HG03095 (cell line): ENCODE measurements around the gene URAD.
"Not testable (repeated sequence)": the region's sequence is repeated elsewhere in the genome, so short reads cannot be mapped to it uniquely, and the experiment has no call there.

Source experiments
- ATAC-seq: cut with Tn5 transposase; IDR thresholded peaks from one replicate; pipeline ENCODE4 v1.9.1; 2021; ENCODE audit warnings: moderate library complexity; ENCODE audit not compliant: unreplicated experiment

URAD gene

DNA sequence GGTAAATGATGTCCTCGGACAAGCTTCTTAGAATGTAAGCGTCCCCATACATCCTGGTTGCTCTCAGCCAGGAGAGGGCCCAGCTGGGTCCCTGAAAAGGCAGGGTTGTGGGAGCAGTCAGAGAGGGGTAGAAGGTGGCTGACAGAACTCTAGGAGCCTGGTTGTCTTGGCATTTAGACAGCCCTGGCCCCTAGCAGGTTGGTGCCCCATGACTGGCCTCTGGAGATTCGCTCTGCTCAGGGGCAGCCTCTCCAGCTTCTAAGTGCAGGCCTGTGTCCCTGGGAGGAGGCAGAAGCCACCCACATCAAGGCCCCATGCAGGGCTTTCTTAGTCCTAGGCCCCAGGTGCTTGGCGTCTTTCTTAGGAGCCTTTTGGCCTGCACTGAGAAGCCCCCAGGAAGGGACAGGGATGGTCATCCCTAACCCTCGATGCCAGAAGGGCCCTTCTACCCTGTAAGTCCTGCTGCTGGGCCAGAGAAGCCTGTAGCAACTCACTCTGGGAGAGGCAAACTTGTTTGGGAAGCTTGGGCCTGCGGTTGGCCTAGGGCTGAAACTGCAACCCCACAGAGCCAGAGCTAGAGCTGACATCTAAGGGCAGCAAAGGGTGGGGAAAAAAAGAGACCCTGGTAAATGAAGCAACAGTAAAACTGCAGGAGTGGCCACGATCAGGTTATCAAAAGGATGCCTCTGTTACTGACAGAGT is 16.6 kb downstream of the URAD start:
- no peak for ATAC-seq

DNA sequence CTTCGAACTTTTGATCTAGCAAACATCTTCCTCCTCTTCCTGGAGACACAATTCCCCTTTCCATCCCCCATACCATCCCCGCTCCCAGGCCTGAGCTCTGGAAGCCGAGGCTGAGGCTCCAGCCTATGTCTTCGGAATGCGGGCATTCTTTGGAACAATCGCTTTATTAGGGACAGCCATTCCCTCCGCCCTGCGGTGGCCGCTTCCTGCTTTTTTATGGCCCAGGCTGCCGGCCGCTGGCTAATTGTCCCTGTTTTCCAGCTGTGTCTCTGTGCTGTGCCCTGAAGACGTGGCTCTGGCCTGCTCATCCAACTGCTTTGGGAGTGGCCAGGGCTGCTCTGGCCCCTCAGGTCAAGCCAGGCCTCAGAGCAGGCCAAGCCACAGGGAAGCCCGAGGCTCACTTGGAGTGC is 17.3 kb downstream of the URAD start:
- ATAC-seq: no peak

DNA sequence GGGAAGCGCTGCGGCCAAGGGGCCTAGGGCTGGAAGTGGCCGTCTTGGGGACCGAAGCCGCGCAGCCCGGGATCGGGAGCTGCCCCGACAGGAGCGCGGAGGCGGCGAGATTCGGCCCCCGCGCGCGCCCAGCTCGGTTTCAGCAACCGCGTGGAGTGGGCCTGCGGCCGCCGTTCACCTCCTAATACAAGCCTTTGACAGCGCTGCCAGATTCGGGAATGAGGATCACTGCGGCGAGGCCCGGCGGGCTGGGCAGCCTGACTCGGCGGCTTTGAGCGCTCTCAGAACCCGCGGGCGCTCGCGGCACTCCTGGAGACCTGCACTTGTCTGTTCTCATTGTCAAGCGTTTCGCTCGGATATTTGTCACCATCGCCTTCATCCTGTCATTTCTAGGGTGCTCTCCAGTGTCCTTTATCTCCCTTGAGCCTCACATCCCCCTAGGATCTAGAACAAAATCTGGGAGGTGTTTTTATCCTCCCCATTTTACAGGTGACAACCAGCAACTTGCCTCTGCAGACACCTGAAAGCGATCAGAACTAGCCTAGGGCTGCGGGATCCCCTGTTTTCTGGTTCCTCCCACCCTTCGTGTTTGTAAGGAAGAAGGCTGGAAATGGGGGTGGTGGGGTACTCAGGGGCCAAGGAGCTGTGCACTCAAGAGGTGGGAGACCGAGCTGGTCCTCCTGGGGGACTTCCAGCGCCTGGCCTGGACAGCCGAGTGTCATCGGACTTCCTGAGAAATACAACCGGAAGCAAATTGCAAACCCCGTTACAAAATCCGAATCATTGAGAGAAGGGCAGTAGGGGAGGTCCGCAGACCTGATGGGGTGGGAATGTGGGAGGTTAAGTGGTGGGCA is 17.9 kb downstream of the URAD start:
- ATAC-seq: no peak

DNA sequence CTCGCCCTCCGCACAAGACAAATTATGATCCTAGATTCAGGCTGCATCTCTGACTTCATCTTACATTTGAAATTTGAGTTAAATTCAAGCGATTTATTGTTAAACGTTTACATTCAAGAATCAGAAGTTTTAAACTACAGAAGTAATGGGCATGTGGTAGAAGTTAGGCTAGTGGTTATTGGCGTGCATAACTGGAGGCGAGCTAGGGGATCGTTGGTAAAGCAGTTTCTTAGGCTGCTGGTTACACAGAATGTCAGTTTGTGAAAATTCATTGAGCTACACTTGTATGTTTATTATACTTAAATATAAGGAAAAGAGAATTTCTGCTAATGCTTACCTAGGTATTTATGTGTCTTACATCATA is 18.6 kb downstream of the URAD start:
- ATAC-seq: no peak

DNA sequence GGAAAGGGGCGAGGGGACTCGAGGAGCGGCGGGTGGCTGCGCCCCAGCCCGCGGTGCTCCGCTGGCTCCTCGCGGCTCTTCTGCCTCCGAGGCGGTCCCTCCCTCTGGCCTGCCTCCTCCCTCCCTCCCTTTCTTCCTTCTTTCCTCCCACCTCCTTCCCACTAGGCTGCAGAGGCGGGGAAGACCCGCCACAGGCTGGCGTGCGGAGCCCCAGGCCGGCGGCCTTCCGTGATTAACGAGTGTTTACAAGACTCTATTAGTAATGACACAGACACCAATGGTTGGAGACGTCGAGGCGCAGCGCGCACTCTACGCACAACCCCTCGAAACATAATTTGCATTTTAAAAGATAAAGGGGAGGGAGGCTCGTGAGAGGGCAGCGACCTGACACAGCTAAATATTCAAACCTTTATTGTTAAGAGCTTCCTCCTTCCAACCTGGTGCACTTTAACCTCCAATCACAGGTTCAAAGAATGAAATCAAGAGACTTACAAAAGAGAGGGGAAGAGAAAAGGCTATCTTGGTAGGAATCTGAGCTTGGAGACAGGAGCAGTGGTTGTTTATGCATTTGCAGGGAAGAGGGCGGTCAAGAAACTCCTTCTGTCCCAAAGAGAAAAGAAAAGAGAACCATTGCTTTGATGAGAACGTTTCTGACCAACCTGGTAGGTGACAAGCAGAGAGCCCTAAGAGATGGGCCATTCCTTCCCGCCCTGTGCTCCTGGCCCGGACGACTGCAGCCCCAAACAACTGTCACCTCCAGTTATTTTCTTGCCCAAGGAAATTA is 19.2 kb downstream of the URAD start, which contains the start of gene CDX2:
CDX2 (minus strand) TSS at position 234 of the 784 bp plus-strand sequence. CDS start 309 bp downstream, outside the sequence.
- no peak for ATAC-seq

DNA sequence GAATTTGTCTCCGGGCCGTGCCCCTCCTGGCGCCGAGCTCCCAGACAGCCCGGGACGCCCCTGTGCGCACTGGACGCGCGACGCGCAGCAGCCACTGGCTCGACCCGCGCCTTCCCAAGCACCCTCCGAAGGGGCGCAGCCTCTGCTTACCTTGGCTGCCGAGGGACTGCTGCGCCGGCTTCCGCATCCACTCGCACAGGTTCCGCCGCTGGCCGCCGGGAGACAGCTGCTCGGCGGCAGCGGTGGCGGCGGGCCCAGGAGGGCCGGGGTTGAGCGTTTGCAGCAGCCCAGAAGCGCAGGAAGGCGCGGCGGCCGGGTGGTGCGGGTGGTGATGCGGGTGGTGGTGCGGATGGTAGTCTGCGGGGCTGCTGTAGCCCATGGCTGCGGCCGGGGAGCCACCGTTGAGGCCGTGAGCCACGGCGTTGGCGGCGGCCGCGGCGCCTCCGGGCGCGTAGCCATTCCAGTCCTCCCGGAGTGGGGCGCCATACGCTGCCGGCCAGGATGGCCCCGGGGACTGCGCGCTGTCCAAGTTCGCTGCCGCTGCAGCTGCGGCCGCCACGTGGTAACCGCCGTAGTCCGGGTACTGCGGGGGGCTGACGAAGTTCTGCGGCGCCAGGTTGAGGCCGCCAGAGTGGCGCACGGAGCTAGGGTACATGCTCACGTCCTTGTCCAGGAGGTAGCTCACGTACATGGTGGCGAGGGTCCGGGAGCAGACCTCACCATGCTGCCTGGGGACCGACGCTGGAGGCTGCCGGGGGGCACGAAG is 20.0 kb downstream of the URAD start:
- no peak for ATAC-seq

DNA sequence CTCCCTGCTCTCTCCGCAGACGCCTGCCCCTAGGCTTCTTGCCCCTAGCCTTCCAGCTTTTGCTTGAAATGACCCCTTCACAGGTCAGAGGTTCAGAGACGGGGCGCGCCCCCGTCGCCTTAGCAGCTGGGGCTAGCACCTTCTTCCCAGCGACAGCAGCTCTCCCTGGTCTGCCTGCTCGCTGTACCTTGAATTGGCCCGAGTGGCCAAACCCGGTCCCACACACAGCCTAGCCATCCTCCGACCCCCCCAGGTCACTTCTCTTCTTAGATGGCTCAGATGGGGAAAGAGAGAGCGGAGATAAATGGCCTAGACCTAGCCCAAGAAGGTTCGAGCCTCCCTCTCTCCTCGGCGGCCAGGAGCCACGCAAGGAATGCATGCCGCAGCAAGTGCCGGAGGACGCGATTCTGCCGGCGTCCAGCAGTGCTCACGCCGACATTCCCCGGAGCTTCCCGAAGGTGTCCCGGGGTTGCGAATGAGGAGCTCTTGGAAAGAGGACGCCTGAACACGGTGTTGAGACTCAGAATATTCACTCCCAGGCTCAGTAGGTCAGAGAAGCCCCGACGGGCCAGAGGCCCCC is 20.7 kb downstream of the URAD start:
- no peak for ATAC-seq

DNA sequence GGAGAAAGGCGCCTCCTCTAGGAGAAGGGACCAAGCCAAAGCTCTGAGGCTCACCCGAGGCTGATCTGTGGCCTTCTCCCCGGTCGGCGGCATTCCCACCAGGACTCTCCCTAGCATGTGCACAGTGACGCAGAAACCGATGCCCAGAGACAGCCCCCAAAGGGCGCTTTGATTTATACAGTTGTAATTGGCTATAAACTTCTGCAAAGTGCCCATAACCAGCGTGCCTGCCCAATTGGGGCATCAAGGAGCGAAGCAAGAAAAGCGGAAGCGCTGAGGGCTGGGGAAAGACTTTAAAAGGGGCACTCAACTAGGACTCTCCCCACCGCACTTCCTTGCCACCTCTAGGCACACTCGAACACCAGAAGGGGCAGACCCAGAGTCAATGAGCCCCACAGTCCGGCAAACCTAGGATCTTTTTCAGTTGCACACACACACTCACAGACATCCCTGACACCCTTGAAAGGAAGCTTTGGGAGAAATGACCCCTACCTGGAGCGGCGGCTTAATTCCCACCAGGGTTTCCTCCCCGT is 21.2 kb downstream of the URAD start:
- no peak for ATAC-seq

DNA sequence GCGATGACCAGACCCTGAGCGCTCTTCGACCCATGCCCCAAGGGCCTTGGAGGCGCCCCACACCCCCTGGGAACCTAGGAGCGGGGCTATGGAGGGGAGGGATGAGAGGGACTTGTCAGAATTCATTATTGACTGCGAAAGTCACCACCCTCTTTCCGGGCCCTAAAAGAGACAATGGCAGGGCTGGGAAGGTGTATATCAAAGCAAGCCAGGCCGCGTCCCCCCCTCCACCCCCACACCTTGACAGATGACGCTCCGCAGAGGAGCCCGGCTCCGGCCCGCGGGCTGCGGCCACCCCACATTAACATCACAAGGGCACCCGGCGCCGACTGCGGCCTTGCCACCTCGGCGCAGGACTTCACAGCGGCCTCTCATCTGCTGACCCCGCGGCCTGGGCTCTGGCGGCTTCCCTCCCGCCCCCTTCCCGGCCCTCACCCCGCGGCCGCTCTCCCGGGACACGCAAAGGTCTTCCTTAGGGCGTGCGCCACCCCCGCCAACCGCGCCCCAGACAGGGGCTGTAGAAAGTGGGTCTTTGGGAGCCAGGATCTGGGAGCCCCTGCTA is 21.8 kb downstream of the URAD start:
- ATAC-seq: no peak

DNA sequence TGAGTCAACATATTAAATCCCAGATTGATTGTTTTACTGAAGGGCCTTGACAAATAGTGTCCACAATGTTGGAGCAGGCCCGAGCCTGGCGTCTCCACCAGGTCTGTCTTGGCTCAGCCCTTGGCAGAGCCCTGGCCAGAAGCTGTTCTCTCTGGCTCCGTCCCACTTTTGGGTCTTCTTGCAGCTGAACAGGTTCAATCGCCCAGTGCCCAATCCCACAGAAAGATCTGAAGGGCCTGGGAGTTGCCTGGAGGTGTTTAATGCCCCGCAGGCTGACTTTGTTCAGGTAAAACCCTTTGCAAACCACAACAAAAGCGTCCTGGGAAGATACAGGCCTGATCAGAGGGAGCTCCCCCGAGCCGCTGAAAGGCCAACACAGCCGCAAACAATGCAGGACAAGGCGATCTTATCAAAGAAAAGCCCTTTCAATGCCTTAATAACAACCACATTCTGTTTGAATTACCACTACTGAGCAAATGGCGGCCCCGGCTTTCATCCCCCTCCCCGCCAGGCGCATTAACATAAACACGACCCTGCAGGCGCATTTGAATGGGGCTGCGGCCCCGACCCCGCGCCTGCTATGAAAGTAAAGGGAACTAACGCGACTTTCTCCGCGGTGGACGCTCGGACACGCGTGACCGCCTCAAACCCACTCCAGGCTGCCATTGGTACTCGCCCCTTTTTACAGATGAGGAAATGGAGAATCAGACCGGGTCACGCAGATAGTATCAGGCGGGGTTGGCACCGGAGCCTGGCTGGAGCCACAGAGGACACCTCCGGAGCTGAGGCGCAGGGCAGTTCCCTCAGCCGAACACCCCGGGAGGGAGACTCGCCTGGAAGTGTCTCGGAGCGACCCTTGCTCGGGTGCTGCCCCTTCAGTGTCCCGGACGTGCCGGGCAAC is 22.5 kb downstream of the URAD start:
- ATAC-seq: no peak

DNA sequence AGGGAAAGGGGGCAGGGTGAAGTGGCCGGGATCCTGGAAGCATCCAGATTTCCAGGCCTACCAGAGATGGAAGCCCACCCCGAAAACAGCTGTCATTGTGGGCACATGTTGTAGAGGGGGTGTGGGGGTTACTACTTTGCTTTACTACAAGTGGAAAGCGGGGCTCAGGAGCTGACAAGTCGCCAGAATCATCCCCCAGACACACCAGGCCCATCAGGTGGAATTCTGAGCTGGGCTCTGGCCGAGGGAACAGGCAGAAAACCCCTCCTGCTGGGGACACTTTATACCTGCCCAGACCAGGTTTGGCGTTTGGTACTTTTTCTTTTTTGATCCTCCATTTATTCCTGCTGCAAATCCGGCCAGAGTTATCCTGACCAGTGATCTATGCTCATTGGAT is 23.2 kb downstream of the URAD start:
- ATAC-seq: no peak

DNA sequence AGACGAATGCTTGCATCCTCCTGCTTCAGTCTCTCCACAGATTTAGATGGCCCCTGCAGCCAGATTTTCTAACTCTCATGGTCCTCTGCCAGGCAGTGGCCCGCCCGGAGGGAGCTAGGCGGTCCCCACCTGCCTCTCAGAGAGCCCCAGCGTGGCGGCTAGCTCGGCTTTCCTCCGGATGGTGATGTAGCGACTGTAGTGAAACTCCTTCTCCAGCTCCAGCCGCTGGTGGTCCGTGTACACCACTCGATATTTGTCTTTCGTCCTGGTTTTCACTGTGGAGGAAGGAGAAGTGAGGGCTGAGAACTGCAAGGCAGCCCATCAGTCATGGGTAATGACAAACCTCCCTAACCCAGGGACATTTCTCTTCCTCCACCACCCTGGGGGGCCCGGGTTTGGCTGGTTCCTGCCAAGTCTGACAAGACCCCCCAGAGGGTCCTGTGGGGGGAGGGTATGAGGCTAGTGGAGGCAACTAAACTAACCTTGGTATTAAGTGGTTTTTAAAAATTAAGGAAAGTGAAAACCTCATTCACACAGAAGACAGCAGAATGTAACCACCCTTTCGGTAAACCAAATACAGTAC is 23.7 kb downstream of the URAD start:
- ATAC-seq: no peak

DNA sequence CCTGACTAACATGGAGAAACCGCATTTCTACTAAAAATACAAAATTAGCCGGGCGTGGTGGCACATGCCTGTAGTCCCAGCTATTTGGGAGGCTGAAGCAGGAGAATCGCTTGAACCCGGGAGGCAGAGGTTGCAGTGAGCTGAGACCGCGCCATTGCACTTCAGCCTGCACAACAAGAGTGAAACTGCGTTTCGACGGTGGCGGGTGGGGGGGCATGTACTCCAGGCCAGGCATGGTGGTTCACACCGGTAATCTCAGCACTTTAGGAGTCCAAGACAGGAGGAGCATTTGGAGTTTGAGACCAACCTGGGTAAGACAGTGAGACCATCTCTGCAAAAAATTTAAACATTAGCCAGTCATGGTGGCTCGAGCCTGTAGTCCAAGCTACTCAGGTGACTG is 24.3 kb downstream of the URAD start:
- ATAC-seq: not testable (repeated sequence)

DNA sequence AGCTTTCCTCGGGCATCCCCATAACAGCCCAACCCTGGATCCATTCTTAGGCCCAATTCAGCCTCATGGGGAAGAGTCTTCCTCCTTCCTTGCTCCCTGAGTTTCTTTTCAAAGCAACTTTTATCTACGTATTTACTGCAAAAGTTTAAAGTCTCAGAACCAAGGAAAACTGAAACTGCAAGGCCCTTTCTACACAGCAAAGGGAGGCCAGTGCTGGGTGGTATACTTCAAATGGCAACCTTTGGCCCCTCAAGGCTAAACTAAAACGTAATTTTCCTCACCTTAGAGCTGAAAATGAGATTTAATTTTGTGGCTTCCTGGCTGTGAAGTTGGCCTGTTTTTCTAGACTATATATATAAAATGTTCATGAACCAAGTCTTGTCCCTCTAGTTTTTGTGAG is 25.0 kb downstream of the URAD start:
- no peak for ATAC-seq

DNA sequence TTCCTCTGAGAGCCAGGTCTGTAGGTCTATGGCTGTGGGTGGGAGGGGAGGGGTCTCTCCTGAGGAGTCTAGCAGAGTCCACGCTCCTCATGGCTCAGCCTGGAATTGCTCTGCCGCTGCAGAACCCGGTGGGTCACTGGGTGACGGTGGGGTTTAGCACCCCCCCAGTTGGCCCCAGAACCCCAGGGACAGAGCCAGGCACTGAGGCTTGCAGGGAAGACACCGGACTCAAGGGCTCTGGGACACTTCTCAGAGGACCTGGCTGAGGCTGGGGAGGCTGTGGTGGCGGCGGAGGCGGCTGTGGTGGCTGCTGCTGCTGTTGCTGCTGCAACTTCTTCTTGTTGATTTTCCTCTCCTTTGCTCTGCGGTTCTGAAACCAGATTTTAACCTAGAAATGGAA is 25.5 kb downstream of the URAD start:
- ATAC-seq: no peak

DNA sequence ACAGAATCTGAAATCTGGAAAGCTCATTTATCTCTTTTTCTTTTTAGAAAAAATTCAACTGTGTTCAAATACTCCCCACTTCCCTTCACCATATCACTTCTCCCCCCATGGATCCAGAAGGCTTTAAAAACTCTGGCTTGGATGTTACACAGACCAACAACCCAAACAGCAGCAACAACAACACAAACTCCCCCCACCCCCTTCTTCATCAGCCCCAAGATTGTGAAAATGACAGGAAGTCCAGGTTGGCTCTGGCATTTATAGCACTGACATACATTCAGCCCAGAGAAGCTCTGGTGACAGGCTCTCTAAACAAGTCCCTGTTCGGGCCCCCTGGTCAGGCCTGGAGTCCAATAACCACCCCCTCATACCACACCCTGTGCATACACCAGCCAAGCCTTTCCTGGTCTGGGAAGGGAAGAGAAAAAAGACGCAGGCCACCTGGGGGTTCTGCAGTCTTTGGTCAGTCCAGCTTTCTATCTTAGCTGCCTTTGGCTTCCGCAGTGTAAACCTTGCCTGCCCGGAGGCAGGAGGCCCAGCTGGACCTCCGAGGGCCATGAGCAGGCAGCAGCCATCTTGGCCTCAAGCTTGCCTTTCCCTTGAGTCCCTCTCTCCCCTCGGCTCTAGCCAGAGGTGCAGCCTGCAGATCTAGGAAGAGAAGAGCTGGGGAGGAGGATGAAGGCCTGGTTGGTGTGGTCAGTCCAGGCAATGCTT is 26.2 kb downstream of the URAD start:
- no peak for ATAC-seq

DNA sequence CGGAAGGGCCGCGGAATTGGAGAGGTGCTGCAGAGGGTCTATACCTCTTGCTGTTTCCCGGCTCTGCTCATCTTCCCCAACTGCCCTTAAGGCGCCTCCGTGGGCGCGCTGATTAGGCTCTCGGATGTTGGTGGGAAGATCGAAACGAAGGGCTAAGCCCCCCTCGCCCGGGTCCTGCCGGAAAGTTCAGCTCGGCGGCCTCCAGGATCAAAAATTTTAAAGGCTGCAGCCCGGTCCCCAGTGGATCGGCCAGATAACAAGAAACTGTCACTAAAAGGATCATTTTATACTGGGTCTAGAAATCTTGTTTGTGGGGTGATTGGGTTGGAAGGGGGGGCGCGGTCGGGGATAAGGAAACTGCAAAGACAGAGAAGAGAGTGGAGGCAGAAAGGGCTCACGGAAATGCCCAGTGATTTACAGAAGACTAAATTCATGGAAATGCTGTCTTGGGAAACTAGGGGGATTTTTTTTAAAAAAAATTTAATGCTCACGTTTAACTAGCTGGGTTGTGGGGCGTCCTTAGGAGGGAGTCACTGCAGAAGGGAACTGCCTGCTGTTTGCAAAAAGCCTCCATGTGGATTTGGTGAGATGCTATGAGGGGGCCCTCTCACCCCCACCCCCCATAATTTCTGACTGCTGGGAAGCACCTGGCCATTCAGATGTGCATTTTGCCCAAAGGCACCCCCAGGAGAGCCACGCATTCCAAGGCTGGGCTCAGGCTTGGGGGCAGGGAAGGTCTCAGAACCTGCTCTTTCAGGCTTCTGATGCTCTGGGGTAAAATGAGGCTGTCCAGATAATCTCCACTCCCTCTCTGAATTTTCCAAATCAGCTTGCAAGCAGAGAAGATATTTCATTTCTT is 27.0 kb downstream of the URAD start:
- ATAC-seq: no peak
